Karpas-422 (cell line): ENCODE data around the gene CORIN. TPM values are rescaled to one million over a fixed set of nuclear protein-coding genes. Genes with fewer than 3 reads are reported as not detected.

Experiments
- DNase-seq: peaks from one replicate; pipeline ENCODE4 v3.0.0-alpha.2; 2015
- H2AFZ ChIP-seq: fragments of 200-600 bp; sonication (generic); 2 replicates; pipeline ENCODE4 v1.6.1; 2014; ENCODE audit warnings: antibody characterized with exemption, low read length, mixed read lengths
- H3K27ac ChIP-seq: fragments of 200-600 bp; sonication (generic); 2 replicates; pipeline ENCODE4 v1.5.1; 2014; ENCODE audit warnings: mild to moderate bottlenecking, low read length, moderate library complexity
- H3K27me3 ChIP-seq: fragments of 200-600 bp; sonication (generic); 2 replicates; pipeline ENCODE4 v1.6.1; 2014; ENCODE audit warnings: low read length, mixed read lengths
- H3K36me3 ChIP-seq: fragments of 200-600 bp; sonication (generic); 2 replicates; pipeline ENCODE4 v1.6.1; 2014; ENCODE audit warnings: low read length, mixed read lengths; ENCODE audit not compliant: insufficient read depth
- H3K4me1 ChIP-seq: fragments of 200-600 bp; sonication (generic); 2 replicates; pipeline ENCODE4 v1.6.1; 2014; ENCODE audit warnings: mild to moderate bottlenecking, low read length, mixed read lengths
- H3K4me2 ChIP-seq: fragments of 200-600 bp; sonication (generic); 2 replicates; pipeline ENCODE4 v1.6.1; 2014; ENCODE audit warnings: low read length, low read depth, mild to moderate bottlenecking; ENCODE audit not compliant: poor library complexity, severe bottlenecking
- H3K4me3 ChIP-seq: fragments of 200-600 bp; sonication (generic); 2 replicates; pipeline ENCODE4 v1.5.1; 2014; ENCODE audit warnings: mild to moderate bottlenecking, antibody characterized with exemption, low read length, mixed read lengths
- H3K79me2 ChIP-seq: fragments of 200-600 bp; sonication (generic); 2 replicates; pipeline ENCODE4 v1.6.1; 2014; ENCODE audit warnings: mild to moderate bottlenecking, low read length, mixed read lengths
- H3K9ac ChIP-seq: fragments of 200-600 bp; sonication (generic); 2 replicates; pipeline ENCODE4 v1.6.0; 2014; ENCODE audit warnings: low read length
- H3K9me2 ChIP-seq: fragments of 200-600 bp; sonication (generic), shearing (Covaris generic); replicated peaks from 2 replicates; pipeline ENCODE4 v1.6.0; 2014; ENCODE audit warnings: mild to moderate bottlenecking, low read length, moderate library complexity; ENCODE audit not compliant: insufficient read depth
- H3K9me3 ChIP-seq: fragments of 300-700, 200-600 bp; sonication (generic); 2 replicates; pipeline ENCODE4 v1.6.1; 2014; ENCODE audit warnings: low read length, mixed read lengths
- H4K20me1 ChIP-seq: fragments of 200-600 bp; sonication (generic); 2 replicates; pipeline ENCODE4 v1.6.1; 2014; ENCODE audit warnings: mild to moderate bottlenecking, antibody characterized with exemption, low read length, low read depth; ENCODE audit not compliant: insufficient read depth
- total RNA-seq: library from RNA; depleted of rRNA; stranded (reverse); fragments of >200 nt; shearing (Covaris generic); gene quantifications from 2 replicates; pipeline ENCODE4 v1.2.3, GENCODE V29; 2014; ENCODE audit warnings: low replicate concordance

The CORIN gene
- total RNA-seq, 1 experiment from 2014 or later, result 2.8 TPM

DNA sequence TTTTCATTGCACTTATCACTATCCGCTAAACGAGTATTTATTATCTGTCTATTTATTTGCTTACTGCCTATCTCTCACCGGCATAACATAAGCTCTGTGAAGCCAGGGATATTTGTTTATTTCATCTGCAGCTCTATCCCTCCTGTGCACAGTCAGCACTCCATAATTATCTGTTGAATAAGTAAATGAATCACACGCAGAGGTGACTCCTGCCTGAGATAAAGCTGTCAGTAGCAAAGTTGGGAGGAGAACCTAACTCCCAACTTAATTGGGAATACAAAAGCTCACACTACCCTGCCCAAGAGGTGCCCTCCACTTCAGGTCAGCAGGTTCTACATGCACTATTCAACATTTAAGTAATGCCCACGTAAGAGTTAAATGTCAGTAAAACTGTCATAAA is 85.7 kb downstream of the CORIN start:
- Histone ChIP-seq H3K4me2 (no peak overlapping the region), H3K79me2 (no peaks in the 10 kb centered on the region), H2AFZ (no peak overlapping the region), H3K9me3 (no peaks in the 10 kb centered on the region; the same call in 1 of the 2 replicates), H3K4me3 (no peak overlapping the region), H4K20me1 (no peaks in the 10 kb centered on the region), H3K4me1 (no peaks in the 10 kb centered on the region), H3K9me2 (no peaks in the 10 kb centered on the region), H3K27me3 (no peaks in the 10 kb centered on the region), H3K27ac (no peak overlapping the region), H3K36me3 (no peaks in the 10 kb centered on the region), H3K9ac (no peak overlapping the region)
- no peak for DNase-seq

- Histone ChIP-seq H3K27me3 (no peaks in the 10 kb centered on the region), H3K79me2 (no peaks in the 10 kb centered on the region), H3K27ac (no peak overlapping the region), H3K9ac (no peak overlapping the region), H3K4me1 (peaks cover 5% of the 10 kb centered on the region), H3K4me3 (no peak overlapping the region), H3K36me3 (no peaks in the 10 kb centered on the region), H2AFZ (no peak overlapping the region), H3K9me3 (no peaks in the 10 kb centered on the region; the same call in 1 of the 2 replicates), H4K20me1 (no peaks in the 10 kb centered on the region), H3K9me2 (no peaks in the 10 kb centered on the region), H3K4me2 (no peak overlapping the region)
- no peak for DNase-seq
Observed at GRCh38 chr4:47750788-47751187, 87.1 kb downstream of the CORIN start.

- no peak for DNase-seq
- Histone ChIP-seq H3K36me3 (no peaks in the 10 kb centered on the region), H3K27ac (no peak overlapping the region), H3K27me3 (no peaks in the 10 kb centered on the region), H3K4me1 (peaks cover 5% of the 10 kb centered on the region), H2AFZ (no peak overlapping the region), H3K9me3 (no peaks in the 10 kb centered on the region; the same call in 1 of the 2 replicates), H3K79me2 (no peaks in the 10 kb centered on the region), H3K4me2 (no peak overlapping the region), H3K4me3 (no peak overlapping the region), H3K9ac (no peak overlapping the region), H3K9me2 (no peaks in the 10 kb centered on the region), H4K20me1 (no peaks in the 10 kb centered on the region)
Observed at GRCh38 chr4:47749858-47750257, 88.0 kb downstream of the CORIN start.

DNA sequence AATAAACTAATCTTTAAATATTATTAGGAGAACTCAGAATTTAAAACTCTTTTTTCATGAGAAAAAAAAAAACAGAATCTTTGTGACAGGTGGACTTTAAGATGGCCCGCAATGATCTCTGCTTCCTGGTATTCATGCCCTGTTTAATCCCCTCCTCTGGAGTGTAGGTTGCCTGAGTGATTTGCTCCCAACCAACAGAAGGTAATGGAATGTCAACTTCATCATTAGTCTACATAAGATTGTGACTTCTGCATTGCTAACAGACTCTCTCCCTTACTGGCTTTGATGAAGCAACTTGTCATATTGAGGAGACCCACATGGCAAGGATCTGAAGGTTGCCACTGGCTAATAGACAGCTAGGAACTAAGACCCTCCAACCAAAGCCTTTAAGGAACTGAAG is 88.8 kb downstream of the CORIN start:
- H3K27ac ChIP-seq, result no peak overlapping the region
- no peaks in the 10 kb centered on the region for H3K36me3 ChIP-seq
- no peaks in the 10 kb centered on the region for H3K27me3 ChIP-seq
- H3K9me3 ChIP-seq, result no peaks in the 10 kb centered on the region; the same call in 1 of the 2 replicates
- no peaks in the 10 kb centered on the region for H3K79me2 ChIP-seq
- H3K4me1 ChIP-seq, result peaks cover 5% of the 10 kb centered on the region
- no peak overlapping the region for H3K9ac ChIP-seq
- H3K4me2 ChIP-seq, result no peak overlapping the region
- no peaks in the 10 kb centered on the region for H4K20me1 ChIP-seq
- no peak overlapping the region for H3K4me3 ChIP-seq
- no peak for DNase-seq
- H3K9me2 ChIP-seq, result no peaks in the 10 kb centered on the region
- H2AFZ ChIP-seq, result no peak overlapping the region

DNA sequence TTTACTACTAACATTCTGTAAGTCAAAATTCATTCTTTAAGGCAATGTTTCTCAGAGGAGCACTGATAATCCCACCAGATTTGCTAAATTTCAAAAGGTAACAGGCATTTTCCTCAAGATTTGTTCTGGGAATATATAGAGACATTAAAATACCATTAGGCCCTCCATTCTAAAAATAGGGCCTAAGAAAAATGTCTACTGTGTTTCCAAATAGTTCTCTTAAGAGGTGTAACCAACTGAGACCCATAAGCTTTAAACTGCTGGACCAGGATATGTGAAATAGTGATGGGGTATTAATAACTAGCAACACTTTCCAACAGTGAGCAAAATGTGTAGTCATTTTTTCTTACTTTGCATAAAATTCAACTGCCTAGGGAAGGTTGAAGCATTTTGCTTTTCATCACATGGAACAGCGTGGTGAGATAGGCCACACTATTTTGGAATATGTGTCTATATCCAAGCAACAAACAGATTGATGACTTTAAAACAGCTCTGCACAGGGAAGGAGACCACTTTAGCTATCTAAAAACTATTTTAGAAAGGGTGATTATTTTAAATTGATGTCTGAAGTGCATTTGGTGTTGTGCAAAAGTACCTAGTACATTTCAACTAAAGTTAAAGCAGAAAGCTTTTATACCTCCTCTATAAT is 89.9 kb downstream of the CORIN start:
- Histone ChIP-seq H2AFZ (no peak overlapping the region), H3K36me3 (0 out of 2 replicates have a peak, but pooled peaks cover 4% of the 10 kb centered on the region), H3K79me2 (no peaks in the 10 kb centered on the region), H3K27ac (no peak overlapping the region), H3K9me2 (no peaks in the 10 kb centered on the region), H3K4me2 (no peak overlapping the region), H3K9me3 (no peaks in the 10 kb centered on the region; the same call in 1 of the 2 replicates), H3K4me1 (peaks cover 5% of the 10 kb centered on the region), H3K4me3 (no peak overlapping the region), H3K27me3 (no peaks in the 10 kb centered on the region), H4K20me1 (no peaks in the 10 kb centered on the region), H3K9ac (no peak overlapping the region)
- DNase-seq, result no peak

GRCh38 chr4:47747211-47747610 is 90.7 kb downstream of the CORIN start:
- H3K4me1 ChIP-seq, result peaks cover 5% of the 10 kb centered on the region
- H3K9ac ChIP-seq, result no peak overlapping the region
- H2AFZ ChIP-seq, result no peak overlapping the region
- no peak for DNase-seq
- no peaks in the 10 kb centered on the region for H4K20me1 ChIP-seq
- H3K4me2 ChIP-seq, result no peak overlapping the region
- no peaks in the 10 kb centered on the region for H3K9me2 ChIP-seq
- no peak overlapping the region for H3K27ac ChIP-seq
- no peaks in the 10 kb centered on the region for H3K27me3 ChIP-seq
- H3K4me3 ChIP-seq, result no peak overlapping the region
- H3K36me3 ChIP-seq, result 0 out of 2 replicates have a peak, but pooled peaks cover 4% of the 10 kb centered on the region
- no peaks in the 10 kb centered on the region for H3K79me2 ChIP-seq
- no peaks in the 10 kb centered on the region for H3K9me3 ChIP-seq

GRCh38 chr4:47746122-47746521 is 91.7 kb downstream of the CORIN start:
- no peaks in the 10 kb centered on the region for H3K79me2 ChIP-seq
- H3K4me1 ChIP-seq, result peaks cover 5% of the 10 kb centered on the region
- DNase-seq, result no peak
- no peak overlapping the region for H3K9ac ChIP-seq
- H3K4me3 ChIP-seq, result no peak overlapping the region
- H3K27ac ChIP-seq, result no peak overlapping the region
- H3K27me3 ChIP-seq, result no peaks in the 10 kb centered on the region
- no peaks in the 10 kb centered on the region for H3K9me2 ChIP-seq
- no peak overlapping the region for H2AFZ ChIP-seq
- no peaks in the 10 kb centered on the region for H4K20me1 ChIP-seq
- H3K4me2 ChIP-seq, result no peak overlapping the region
- H3K36me3 ChIP-seq, result 0 out of 2 replicates have a peak, but pooled peaks cover 4% of the 10 kb centered on the region
- no peaks in the 10 kb centered on the region for H3K9me3 ChIP-seq

DNA sequence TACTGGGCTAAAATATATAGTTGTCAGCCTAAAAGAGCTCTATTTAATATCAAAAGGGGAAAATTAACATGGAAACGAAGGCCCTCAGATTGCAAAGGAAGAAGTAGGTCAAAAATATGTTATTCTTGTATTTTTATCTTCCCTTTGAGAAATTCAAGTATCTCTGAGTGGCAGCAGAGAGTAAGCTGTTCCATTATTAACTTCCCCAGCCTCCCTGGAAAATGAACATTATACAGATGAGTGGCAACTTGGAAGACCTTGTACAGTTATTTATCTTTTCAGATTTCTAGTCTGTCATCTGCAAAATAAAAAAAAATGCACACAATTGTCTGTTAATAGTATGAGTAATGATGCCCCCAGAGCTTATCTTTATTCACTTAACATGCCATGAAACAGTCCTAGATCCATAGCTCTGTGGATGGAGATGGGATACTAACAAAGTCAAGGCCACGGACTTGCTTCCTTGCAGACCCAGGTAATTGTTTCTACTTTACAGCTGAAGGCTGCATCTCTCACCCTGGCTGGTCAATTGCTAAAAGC is 93.0 kb downstream of the CORIN start:
- Histone ChIP-seq H3K9ac (no peak overlapping the region), H3K4me3 (no peak overlapping the region), H4K20me1 (no peaks in the 10 kb centered on the region), H3K27ac (no peak overlapping the region), H3K27me3 (no peaks in the 10 kb centered on the region), H3K4me1 (peaks cover 5% of the 10 kb centered on the region), H3K36me3 (0 out of 2 replicates have a peak, but pooled peaks cover 4% of the 10 kb centered on the region), H3K9me2 (no peaks in the 10 kb centered on the region), H2AFZ (no peak overlapping the region), H3K4me2 (no peak overlapping the region), H3K79me2 (no peaks in the 10 kb centered on the region), H3K9me3 (peaks cover 5% of the 10 kb centered on the region; the same call in 1 of the 2 replicates)
- DNase-seq, result no peak
